ENCODE data around the gene ZSWIM8.

ZSWIM8 gene

DNA sequence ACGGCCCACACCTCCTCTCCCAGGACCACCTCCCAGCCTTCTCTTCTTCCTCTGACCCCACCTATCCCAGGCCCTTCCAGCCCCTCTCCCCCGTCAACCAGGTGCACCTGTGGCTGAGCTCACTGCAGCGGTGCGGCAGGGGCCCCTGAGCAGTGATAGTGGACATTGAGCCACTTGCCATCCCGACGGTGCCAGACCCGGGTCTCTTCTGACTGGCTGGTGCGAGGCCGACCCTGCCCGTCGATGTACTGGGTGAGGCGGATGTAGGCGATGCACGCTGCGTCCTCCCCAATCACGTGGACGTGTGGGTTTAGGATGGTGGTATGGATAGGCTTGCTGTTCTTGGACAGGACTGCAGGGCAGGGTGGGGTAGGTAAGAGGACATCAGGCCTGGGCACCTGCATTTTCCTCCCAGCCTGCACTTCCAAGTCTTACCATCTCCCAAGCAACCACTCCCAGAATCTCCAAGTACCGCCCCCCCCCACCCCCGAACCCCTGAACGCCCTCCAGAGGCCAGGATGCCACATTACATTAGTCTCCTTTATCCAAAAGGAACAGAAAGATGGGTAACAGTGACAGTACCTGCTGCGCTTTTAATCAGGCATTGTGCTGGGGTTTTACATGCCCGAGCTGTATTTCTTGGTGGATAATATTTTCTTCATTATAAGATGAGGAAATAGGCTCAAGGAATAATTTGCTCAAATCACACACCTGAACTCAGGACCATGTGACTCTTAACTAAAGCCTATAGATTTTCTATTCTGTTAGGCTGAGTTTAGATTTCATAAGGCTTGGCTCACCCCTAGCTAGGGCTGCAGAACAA lies 29.7 kb downstream of the ZSWIM8 start:
- peak; percentile 57 for DNase-seq (ENCODE audit: low spot score)
- TF ChIP-seq, protein P1, sequence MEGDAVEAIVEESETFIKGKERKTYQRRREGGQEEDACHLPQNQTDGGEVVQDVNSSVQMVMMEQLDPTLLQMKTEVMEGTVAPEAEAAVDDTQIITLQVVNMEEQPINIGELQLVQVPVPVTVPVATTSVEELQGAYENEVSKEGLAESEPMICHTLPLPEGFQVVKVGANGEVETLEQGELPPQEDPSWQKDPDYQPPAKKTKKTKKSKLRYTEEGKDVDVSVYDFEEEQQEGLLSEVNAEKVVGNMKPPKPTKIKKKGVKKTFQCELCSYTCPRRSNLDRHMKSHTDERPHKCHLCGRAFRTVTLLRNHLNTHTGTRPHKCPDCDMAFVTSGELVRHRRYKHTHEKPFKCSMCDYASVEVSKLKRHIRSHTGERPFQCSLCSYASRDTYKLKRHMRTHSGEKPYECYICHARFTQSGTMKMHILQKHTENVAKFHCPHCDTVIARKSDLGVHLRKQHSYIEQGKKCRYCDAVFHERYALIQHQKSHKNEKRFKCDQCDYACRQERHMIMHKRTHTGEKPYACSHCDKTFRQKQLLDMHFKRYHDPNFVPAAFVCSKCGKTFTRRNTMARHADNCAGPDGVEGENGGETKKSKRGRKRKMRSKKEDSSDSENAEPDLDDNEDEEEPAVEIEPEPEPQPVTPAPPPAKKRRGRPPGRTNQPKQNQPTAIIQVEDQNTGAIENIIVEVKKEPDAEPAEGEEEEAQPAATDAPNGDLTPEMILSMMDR (IDR thresholded peaks at IDR 0.05; ENCODE audit: borderline replicate concordance, control extremely low read depth, extremely low read depth, insufficient read depth, missing control alignments) = peak; percentile 32
- in situ Hi-C loops (cut with MboI; ENCODE audit: low sequenced_read_pairs, unreplicated experiment) = no loop called here

DNA sequence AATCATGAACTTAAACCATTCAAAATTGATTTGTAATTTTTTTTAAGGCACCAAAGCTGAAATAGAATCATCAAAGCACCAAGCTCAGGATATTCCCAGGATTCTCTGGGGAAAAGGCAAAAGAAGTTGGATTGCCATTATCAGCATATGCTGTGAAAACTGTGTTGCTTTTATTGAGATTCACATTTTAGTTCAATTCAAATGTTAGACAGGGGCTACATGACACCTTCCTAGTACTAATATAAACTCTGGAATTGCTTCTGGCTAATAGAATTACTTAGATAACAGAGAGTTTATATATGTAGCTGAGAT lies 30.3 kb downstream of the ZSWIM8 start:
- TF ChIP-seq, protein P1 (IDR thresholded peaks at IDR 0.05; ENCODE audit: borderline replicate concordance, control extremely low read depth, extremely low read depth, insufficient read depth, missing control alignments) = no peak
- in situ Hi-C loops (cut with MboI; ENCODE audit: low sequenced_read_pairs, unreplicated experiment) = no loop called here
- no peak for DNase-seq (ENCODE audit: low spot score)

DNA sequence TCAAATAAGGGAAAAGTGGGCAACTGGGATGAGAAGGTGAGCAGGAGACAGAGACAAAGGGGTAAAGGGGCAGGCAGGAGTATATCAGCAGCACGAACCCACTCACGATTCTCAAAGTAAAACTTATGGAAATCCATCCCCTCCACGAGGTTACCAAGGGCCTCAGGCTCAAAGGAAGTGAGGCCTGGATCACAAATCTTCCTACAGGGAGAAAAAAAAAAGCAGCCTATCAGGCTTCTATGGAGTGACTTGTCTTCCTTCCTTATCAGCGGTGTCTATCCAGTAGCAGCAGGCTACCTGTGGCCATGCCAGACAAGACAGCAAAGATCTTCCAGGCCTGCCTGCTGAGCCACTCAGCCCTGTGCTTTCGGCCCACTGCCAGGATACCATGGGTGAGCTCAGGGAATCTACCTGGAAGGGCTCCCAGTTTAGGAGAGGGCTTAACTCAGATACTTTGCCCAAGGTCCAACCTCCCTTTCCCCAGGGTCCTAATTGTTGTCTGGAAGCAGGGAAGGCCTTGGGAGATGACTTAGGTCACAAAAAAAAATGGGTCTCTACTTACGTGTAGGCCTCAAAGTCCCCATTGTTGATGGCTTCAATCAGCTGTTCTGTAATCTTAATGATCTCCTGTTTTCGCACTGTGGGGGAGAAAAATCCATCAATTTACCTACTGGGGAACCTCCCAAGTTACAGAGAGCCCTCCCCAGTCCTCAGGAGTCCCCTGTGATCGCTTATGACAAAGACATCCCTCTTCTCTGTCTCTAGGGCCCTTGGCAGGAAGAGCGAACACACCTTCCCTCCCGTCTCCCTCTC lies 31.7 kb downstream of the ZSWIM8 start:
- TF ChIP-seq, protein P1 (IDR thresholded peaks at IDR 0.05; ENCODE audit: borderline replicate concordance, control extremely low read depth, extremely low read depth, insufficient read depth, missing control alignments) = no peak
- no peak for DNase-seq (ENCODE audit: low spot score)
- in situ Hi-C loops (cut with MboI; ENCODE audit: low sequenced_read_pairs, unreplicated experiment) = no loop called here

DNA sequence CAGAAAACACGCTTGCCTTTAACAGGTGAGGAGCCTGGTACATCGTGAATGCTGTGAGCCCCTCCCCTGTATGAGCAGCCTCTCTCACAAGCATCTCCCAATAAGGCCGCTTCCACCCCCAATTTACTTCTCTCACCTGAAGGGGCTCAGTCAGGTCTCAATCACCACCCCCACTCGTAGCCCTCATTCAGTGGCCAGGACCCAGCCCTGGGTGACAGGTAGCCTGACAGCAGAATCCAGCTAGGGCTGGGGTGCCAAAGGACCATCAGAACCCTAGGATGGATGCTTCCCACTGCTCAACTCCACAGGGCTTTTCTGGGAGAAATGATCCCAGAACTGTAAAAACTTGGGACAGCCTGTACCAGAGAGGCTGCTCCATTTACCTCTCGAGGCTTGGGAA lies 32.4 kb downstream of the ZSWIM8 start:
- DNase-seq (ENCODE audit: low spot score) = no peak
- TF ChIP-seq, protein P1 (IDR thresholded peaks at IDR 0.05; ENCODE audit: borderline replicate concordance, control extremely low read depth, extremely low read depth, insufficient read depth, missing control alignments) = no peak
- in situ Hi-C loops (cut with MboI; ENCODE audit: low sequenced_read_pairs, unreplicated experiment) = no loop called here

DNA sequence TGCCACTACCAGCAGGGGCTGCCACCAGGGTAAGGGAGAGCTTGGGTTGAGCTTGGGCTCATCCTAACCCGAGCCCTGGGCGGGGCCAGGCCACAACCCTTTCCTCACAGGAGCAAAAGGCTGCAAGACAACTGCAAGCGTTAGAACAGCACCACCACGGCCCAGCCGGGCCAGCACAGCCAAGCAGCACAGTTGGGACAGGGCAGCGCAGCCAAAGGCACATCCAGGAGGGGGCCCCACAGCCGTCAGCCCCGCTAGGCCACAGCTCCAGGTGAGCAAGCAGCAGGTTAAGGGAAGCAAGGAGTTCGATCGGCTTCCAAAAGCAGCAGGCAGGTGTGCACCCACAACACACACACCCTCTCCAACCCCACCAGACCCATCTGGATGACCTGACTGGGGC lies 33.0 kb downstream of the ZSWIM8 start:
- TF ChIP-seq, protein P1 (IDR thresholded peaks at IDR 0.05; ENCODE audit: borderline replicate concordance, control extremely low read depth, extremely low read depth, insufficient read depth, missing control alignments) = no peak
- in situ Hi-C loops (cut with MboI; ENCODE audit: low sequenced_read_pairs, unreplicated experiment) = no loop called here
- no peak for DNase-seq (ENCODE audit: low spot score)

DNA sequence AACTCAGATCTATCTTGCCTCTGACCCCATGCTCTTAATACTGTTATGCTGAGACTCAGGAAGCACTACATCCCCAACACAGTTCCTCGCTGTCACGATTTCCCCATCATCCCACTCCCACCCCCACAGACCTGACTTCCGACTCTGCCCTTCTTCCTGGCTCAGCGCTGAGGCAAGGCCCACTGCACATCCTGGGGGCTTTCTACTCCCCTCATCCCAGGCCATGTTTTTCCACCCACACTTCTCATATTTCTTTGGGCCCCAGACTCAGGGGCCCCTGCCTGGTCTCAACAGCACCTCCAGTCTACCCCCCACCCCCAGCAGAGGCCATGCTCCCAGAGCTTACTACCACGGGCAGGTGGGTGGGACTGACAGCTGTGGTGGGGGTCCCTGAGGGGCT lies 33.7 kb downstream of the ZSWIM8 start:
- in situ Hi-C loops (cut with MboI; ENCODE audit: low sequenced_read_pairs, unreplicated experiment) = no loop called here
- no peak for DNase-seq (ENCODE audit: low spot score)
- TF ChIP-seq, protein P1 (IDR thresholded peaks at IDR 0.05; ENCODE audit: borderline replicate concordance, control extremely low read depth, extremely low read depth, insufficient read depth, missing control alignments) = no peak
